GM18907 (cell line): Measurements from ENCODE around the gene CDH4.

Experiments used
- ATAC-seq: cut with Tn5 transposase; IDR thresholded peaks from one replicate; pipeline ENCODE4 v1.9.1; 2021; ENCODE audit warnings: mild to moderate bottlenecking, moderate library complexity; ENCODE audit not compliant: unreplicated experiment

The CDH4 gene

DNA sequence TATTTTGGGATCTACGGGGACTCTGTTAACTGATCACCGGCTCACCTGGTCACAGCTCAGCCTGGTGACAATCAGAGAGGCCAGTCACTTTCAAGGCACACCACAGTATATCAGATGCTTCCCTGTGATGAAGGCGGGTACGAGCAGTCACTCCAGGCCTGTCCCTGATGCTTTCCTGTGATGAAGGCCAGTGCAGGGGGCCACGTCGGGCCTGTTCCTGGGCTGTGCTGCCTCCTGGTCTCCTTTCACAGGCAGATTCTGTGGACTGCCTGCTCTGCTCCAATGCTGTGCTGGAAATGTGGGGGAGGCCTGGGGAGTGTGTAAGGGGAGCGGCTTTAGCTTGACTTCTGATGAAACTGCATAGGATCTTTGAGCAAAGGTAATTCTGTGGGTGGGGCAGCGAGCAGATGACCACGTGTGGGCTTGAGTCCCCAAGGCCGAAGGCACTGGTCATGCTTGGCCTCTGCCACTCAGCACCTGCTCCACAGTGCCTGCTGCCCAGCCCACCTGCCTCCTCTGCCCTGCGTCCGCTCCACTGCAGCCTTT lies 441.1 kb downstream of the CDH4 start:
- no peak for ATAC-seq

DNA sequence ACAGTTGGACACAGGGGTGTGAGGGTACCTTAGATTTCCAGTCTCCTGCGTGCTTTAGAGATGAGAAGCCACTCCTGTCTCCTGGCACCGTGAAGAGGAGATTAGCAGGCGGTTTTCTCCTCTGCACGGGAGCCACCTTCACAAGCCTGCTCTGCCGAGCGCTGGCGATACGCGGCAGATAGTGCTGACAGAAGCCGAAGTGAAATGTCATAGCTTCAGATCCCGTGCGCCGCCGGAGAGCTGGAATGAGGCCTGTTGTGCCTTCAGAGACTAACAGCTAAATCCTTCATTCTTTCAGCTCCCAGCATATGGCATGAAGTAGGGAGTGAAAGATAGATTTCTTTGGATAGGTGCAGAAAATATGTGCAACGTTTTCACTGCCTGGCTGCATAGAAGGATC lies 442.6 kb downstream of the CDH4 start:
- ATAC-seq: no peak

DNA sequence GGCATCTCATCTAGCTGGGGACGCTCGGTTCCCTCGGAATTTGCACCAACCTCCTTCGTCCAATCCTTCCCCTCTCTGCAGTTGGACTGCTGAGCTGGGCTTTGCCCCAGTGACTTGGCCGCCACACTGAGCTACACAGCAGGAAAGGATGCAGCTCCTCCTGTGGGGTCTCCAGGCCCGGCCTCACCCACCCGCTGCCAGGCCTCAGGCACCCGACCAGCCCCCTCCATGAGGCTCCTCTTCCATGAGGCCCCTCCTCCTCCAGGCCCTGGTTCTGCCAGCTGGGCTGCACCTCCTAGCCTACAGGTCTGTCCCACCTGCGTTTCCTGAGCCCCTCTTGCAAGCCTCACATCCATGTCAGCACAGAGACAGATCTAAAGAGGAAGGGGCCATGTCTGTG lies 443.7 kb downstream of the CDH4 start:
- no peak for ATAC-seq

DNA sequence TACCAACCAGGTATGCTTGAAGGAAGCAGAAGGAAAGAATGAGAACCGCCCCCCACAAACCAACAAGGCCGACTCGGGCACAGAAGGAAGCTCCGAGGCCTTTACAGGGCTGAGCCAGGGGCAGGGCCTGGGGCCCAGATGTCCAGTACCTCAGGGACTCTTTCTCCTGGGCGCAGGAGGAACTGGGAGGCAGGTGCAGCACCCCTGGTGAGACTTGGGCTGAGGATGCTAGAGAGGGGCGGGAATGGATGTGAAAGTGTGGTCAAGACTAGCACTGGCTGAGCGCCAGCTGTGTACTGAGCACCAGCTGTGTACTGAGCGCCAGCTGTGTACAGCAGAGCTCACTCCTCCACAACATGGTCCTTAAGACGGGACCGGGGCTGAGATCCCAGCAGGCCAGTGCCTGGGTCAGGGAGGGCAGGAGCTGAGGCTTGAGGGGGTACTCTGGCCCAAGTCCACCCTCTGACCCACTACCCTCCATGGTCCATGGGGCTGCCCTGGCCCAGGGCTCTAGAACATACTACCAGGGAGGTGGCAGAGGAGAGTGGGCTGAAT lies 444.2 kb downstream of the CDH4 start:
- ATAC-seq: no peak

DNA sequence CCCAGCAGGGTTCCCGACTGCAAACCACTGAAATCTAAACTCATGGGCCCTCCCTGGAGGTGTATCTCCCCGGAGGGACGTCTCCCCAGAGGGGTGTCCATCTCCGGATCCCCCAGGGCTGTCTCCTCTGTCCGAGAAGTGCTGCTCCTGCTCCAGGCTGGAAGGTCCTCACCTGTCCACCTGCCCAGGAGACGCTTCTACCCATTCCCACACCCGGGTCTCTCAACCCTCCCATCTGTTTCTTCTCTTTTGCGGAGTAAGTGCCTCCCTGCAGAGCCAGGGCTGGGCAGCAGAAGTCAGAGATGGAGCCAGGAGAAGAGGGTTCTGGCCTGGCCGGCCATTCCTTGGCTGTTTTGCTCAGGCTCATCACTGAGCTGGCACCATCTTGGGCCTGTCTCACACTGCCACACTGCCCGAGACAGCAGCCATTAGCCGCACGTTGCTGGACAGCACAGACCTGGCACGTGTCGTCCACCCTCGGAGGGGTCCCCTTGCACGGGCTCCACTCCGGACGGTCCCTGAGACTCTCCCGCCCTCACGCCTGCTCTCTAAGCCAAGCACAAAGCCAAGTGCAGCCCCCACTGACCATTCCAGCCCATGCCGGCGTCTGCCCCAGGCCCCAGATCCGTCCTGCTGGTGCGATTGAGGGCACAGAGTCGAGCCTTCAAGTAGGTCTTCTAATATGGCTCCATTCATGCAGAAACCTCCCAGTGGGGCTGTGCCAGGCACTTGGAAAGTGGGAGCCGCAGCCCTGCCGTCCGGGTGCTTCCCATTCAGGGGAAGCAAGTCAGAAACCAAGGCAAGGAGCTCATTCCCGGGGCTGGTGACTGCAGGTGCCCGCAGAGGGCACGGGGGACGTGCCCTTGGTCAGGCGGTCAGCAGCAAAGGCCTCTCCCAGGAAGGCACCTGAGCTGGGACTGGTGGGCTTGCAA lies 445.9 kb downstream of the CDH4 start:
- ATAC-seq: no peak

DNA sequence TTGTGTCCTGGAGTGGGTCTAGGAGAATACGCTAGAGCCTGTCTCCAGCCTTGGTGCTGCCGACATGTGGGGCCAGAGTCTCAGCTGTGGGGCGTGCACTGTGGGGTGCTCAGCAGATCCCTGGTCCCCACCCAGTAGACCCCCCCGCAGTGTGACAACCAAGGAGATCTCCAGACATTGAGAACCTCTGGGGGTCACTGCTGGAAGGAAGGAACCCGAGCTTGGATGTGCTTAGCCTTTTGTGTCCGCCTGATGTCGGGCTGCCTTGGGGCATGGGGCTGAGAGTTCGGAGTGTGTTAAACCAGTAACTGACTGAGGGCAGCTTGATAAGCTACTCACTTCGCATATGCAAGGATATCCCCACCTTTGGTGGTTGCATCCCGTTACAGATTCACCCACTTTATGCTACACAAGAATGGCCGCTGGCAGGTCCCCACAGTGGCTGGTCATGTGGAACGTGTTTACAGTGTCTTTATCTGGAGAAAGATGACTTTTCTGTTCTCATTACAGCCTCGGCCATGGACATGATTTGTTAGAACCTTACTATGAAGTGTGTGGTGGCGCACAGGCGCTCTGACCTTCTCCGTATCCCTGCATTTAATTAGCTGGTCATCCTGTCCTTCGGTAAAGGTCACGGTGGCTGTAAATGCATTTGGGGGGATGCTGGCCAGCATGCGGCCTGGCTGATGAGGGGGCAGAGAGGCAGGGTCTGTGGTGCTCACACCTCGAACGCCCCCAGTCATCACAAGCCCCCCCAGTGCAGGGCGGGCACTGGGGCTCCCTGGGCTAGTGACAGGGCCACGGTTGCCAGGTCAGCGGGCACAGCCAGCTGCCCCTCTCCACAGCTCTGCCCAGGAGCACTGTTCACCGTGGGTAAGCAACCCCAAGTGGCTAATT lies 446.8 kb downstream of the CDH4 start:
- ATAC-seq: no peak

DNA sequence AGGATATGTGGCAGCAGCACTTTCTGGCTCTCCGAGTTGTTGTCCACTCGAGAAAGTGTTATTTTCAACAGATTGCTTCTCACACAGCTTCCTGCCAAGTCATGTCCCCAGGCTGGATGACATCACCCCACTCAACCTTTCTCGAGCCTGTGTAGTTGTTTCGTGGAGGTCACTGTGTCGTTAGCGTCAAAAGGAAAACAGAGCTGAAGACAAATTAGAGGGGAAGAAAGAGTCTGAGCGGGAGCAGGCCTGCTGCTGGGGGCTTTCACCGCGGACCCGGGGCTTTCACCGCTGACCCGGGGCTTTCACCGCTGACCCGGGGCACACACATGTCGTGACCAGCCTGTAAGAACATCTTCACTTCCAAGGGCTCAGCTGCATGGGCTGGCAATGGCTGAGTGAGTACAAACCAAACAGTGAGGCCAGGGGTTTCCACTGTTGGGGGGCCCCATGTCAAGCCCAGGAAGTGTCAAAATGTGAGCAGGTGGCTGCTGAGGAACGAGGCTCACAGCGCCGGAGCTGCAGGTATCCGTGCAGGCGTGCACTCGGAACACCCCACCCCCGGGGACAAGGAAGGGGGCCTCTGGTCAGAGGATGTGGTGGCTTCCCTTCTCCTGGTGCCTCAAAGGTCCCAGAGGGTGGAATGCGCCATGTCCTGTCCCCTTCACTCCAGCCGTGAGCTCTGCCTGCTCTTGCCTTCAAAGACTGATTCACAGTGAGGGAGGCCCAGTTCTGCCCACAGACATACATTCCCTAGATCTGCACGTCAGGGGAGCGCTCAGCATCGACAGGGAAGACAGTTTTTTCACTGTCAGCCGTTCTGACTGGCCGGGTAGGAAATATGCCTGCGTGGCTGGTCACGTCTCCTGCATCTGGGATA lies 447.7 kb downstream of the CDH4 start:
- no peak for ATAC-seq

DNA sequence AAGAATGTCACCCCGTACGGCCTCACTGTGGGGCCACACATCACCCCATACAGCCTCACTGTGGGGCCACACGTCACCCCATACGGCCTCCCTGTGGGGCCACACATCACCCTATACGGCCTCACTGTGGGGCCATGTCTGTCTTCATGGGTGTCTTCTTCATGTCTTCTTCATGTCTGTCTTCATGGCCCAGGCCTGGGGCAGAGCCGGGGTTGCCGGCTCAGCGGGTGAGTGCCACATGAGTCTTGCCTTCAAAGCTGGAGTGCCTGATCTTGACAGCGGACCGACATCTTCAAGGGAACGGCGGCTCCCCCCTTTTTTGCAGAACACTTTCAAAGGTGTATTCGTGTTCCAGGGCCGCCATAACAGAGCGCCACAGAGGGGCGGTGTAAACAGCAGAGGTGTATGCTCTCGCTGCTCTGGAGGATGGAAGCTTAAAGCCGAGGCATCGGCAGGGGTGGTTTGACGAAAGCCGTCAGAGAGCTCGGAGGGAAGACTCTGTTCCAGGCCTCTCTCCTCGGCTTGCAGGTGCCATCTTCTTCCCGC lies 448.6 kb downstream of the CDH4 start:
- no peak for ATAC-seq

DNA sequence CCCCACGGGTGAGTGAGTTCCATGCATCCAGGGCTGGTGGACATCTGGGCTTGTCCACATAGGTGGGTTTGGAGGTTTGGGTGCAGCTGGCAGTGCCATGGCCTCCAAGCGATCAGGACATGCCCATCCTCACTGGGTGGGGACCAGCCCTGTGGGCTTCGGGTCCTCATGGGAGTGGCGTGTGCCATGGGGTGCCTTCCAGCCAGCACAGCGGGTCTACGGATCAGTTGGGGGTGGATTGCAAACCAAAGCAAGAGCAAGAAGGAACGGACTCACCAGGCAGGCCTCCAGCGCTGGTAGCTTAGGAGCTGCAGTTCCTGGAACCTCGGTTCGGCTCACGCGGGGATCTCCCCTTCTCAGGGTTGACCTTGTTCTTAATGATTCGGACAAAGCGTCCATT lies 449.3 kb downstream of the CDH4 start:
- ATAC-seq: no peak

DNA sequence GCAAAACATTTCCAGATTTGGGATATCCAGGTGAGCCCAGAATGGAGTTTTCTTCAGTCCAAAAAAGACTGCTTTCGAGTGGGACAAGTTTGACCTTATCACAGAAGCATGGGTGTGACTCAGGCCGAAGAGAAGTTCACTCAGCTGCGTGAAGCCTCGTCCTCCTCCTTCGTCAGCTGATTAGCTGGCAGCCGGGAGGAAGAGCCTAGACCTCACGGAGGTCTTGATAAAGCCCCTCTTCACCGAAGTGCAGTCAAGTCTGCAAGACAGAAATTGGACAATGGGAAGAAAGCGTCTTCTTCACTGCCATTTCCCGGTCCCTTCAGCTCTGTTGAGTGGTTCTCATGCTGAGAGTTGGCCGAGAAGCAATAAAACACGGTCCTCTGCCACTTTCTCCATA lies 449.7 kb downstream of the CDH4 start:
- no peak for ATAC-seq

DNA sequence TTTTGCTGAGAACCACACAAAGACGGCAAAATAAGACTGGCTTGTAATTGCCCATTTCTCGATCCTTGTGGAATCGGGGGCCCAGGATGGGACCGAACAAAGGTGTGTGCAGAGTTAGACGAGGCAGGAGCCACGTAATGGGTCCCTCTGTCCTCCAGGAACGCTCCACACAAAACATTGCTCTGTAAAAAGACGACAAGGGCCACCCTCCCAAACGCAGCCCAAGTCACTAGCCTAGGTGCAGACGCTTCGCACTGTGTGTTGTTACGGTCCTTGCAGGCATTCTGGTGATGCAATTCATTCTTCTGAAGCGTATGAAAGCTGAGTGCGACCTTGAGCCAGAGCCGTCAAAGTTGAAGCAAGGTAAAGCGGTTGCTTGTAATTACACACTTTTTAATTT lies 450.2 kb downstream of the CDH4 start:
- ATAC-seq: no peak

DNA sequence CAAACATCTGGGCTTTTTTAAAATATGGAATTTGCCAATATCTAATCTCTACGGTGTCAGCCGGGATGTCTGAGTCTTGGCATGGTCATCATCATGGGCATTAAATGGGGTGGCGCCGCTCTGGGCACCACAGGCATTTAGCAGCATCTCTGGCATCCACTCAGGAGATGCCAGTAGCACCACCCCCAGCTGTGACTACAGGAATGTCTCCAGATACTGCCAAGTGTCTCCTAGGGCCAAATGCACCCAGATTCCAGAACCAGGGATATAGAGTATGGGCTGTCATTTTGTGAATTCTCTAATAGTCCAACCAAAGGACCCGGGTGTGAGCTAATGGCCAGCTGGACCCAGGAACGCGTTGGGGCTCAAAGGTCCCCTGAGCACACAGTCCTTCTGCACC lies 452.6 kb downstream of the CDH4 start:
- ATAC-seq: no peak

DNA sequence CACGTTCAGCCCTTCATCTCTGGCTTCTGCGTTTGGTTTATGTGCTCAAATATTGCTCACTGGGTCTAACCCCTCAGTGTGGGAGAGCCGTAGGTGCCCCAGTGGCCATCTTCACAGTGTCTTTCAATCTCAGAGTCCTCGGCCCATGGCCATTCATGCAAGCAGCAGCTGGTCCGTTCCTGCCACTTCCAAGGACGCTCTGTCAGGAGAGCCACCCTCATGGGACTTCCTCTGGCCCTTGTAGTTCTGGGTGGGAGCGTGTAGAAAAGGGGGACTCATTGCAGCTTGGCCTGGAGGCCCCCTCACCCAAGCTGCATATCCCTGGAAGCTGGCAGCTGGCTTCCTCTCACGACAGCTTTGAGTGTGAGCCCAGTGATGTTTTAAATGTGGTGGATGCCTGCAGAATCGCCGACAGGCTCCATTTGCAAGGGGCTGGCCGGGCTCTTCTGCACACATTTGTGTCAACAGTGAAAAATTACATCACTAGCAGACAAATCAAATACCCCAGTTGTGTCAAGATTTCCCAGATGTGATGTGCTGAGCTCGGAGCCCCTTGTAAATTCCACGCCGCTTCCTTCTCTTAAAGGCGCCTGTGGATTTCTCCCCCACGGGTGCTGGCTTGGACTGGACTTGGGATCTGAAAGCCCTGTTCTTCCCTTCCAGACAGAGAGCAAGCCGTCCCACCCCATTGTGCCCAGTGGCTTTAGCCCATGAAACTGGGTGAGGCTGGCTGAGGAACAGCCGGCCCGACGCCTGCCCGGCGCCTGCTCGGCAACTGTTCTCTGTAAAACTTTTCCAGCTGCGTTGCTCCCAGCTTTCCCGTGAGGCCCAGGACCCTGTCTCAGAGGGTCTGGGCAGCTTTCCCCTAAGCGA lies 453.6 kb downstream of the CDH4 start:
- ATAC-seq: no peak

DNA sequence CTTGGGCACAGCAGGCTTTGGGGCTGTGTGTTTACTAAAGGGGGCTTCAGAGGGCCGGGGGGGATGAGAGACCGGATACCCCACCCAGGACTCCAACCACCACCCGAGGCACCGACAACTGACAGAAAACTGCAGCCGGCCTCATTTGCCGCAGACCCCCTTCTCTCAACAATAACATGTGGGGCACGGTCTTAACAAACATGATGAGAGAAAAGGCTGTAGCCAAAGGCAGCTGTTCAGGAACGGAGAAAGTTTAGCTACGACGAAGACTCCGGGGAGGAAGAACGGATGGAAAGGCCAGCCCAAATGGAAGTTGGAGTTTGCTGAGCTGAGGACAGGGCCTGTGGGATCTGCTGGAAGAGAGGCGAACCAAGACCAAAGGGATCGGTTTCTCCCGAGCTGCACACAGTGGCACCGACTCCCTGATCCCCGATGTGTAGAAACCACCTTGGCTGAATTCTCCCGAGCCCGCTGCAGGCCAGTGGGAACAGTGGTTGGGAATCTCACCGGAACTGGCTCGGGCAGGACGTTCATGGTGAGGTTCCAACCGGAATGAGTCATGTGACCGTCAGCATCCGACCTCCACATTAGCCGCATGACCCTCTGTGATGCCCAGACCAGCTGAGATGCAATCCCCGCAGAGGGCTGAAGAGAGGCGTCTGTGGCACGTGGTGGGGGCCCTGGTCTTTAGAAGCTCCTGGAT lies 454.3 kb downstream of the CDH4 start:
- ATAC-seq: no peak

DNA sequence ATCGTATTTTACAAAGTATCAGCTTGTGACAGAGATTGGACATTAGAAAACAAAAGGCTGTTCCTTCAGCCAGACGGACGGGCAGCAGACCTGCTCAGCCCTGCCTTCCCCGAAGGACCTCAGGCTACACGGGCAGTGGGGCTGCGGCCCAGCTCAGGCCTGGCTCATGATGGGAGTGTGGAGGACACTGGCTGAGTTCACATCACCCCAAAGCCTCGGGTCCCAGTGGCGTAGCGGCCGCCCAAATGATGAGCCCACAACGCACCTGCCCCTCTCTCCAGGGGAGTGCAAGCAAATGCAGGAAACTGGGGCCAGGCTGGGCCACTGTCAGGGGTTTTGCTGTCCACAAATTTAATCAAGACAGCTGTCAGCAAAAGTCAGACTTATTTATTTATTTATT lies 456.8 kb downstream of the CDH4 start:
- ATAC-seq: no peak

DNA sequence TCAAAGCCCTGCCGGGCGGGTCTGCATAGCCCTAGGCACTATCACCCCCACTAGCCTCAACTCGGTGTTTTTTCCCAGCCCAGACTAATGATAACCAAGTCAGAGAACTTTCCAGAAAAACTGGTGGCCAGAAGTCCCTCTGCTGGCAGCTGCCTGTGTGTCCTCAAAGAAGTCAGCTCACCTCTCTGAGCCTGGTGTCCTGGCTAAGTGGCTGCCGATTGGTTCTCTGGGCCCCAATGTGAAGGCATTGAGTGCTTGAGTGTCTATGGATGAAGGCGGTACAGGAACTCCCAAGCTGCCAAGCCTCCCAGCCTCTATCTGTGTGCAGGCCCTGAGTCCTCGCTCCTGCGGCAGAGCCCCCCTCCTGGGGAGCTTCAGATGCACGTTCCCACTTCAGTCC lies 458.0 kb downstream of the CDH4 start:
- ATAC-seq: no peak

DNA sequence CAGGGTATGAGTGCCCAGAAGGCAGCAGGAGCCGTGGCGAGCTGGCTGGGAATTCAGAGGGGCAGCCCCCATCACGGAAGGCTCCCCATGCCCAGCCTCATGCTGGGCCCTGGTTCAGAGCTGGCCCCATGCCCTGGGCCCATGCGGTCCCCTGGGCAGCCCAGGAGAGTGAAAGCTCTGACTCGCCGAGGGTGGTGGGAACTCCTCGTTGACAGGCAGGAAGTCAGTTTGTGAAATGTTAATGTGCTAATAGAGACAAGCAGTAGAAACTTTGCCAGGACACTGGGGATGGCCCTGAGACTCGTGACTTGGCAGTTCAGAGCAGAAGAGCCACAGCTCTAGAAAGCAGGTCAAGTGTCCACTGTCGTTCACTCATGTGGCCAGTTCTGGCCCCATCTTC lies 460.6 kb downstream of the CDH4 start:
- no peak for ATAC-seq

DNA sequence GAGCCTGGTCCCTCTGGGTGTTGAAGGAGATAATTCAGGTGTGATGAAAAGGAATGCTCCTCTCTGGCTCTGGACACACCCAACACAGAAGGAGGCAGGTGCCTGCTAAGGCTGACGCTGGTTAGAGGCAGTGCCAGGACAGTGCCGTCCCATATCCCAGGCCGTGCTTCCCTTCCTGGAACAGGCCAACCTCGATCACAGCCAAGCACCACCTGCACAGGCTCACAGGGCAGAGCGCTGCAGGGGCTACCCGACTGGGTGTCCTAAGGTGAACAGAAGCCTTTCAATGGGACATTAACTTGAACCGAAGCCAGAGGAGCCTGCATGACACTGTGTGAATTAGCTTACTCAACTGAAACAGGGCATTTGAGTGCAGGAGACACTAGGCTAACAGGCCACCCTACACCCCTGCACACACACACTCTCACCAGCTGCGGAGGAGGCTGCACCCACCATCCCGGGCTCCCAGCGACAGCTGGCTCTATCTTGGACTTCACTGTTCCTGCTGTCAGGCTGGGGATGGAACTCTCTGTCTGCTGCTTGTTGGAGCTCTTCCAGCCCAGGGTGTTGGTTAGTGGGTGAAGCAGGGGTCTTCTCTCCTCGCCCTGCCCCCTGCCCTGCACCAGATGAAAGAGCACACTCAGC lies 466.4 kb downstream of the CDH4 start:
- ATAC-seq: no peak
